ENCODE data around the gene CENPP. TPM values are rescaled to one million over a fixed set of nuclear protein-coding genes. Genes with fewer than 3 reads are reported as not detected.

The CENPP gene
- total RNA-seq, 4 donors from 2014 or later, result 0.98 to 7.9 (median 5.4) TPM

GRCh38 chr9:92637326-92637725 lies 311.6 kb downstream of the CENPP start:
- TF ChIP-seq, protein P1, sequence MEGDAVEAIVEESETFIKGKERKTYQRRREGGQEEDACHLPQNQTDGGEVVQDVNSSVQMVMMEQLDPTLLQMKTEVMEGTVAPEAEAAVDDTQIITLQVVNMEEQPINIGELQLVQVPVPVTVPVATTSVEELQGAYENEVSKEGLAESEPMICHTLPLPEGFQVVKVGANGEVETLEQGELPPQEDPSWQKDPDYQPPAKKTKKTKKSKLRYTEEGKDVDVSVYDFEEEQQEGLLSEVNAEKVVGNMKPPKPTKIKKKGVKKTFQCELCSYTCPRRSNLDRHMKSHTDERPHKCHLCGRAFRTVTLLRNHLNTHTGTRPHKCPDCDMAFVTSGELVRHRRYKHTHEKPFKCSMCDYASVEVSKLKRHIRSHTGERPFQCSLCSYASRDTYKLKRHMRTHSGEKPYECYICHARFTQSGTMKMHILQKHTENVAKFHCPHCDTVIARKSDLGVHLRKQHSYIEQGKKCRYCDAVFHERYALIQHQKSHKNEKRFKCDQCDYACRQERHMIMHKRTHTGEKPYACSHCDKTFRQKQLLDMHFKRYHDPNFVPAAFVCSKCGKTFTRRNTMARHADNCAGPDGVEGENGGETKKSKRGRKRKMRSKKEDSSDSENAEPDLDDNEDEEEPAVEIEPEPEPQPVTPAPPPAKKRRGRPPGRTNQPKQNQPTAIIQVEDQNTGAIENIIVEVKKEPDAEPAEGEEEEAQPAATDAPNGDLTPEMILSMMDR (IDR thresholded peaks at IDR 0.05; ENCODE audit: low read depth), result no peak

DNA sequence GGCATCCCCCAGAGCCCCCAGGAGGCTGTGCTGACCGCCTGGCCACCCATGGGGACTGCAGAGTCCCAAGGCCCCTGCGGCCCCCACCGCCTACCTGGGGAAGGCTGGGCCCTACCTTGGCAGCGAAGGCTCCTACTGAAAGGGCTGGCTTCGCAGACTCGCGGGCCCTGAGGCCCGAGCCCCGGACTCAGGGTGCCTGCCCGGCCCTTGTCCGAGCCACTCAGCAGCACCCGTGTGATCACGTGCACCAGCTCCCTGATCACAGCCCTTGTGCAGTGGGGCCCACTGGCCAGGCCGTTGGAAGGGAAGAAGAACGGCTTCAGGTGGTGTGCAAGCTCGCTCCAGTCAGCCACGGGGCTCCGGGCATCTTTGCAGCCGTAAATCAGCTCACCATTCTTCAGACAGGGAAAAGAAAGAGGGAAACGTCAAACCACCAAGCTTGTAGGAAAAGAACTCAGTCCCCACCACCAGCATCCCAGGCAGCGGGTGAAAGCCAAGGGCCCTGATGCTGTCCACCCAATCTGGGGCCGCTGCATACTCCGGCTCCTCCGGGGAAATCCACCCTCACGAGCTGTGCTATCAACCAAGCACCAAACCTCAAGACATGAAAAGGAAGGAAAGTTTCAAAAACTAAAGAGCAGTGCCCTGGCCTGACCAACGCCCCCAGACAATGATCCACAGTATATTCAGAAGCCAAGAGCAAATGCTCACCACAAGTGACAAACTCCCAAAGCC lies 312.3 kb downstream of the CENPP start:
- TF ChIP-seq, protein P1 (IDR thresholded peaks at IDR 0.05; ENCODE audit: low read depth), result no peak

- TF ChIP-seq, protein P1 (IDR thresholded peaks at IDR 0.05; ENCODE audit: low read depth), result no peak
These were observed 312.9 kb downstream of the CENPP start for GRCh38 chr9:92638621-92639101.

DNA sequence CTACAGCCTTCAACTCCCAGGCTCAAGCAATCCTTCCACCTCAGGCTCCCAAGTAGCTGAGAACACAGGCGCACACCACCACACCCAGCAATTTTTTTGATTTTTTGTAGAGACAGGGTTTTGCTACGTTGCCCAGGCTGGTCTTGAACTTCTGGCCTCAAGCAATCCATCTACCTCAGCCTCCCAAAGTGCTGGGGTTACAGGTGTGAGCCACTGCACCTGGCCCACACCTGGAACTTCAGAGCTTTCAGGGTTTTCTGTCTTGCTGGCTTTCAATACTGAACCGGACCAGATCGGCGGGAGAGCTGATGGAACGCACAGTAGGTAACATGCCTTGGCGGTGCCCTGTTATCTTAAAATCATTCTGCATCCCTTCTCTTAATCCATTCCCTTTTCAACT lies 313.4 kb downstream of the CENPP start:
- TF ChIP-seq, protein P1 (IDR thresholded peaks at IDR 0.05; ENCODE audit: low read depth), result no peak

DNA sequence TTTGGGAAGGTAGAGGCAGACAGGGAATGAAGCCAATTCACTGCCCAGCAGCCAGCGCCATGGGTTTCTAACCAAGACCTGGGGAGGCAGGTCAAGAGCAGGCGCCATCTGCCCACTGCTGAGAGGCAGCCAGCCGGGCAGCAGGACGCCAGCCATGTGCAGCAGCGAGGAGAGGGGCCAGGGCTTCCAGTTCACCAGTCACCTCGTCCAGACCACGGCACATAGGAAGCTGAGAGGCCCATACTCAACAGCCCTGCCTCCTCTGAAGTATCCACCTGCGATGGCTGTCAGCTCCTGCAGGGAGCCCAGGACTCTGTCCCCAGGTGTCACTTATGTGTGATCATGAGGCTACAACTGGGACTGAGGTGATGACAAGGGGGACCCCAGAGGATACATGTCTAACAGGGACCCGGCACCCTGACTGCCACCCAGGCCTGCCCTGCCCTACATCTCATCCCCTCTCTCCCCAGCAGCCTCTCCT lies 314.1 kb downstream of the CENPP start:
- TF ChIP-seq, protein P1 (IDR thresholded peaks at IDR 0.05; ENCODE audit: low read depth), result no peak

DNA sequence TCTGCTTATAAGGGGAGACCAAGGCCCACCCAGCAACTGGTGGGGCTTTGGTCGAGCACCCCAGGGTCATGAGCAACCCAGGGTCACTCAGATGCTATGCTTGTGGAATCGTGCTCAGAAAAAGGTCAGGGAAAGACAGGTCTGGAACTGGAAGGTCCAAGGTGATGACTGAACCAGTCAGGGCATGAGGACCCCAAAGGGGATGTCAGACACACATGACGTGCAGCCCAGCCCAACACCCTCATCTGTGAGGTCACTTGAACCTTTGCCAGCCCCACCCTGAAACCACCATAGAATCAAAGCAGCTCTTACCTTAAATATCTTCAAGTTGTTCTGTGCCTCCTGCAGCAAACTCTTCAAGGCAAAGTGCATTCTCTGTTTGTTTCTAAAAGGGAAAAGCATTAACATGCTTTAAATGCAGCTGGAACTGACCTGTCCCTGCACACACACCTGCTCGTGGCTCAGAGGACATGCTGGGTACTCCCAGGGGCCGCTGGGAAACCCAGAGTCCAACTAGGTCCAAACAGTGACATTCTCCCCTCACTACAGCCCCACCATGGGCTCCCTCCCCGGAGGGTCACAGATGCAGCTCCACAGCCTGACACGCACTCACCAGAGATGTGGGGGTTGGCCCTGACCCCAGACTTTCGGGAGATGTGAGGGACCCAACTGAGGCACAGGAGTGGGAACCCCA lies 314.8 kb downstream of the CENPP start:
- TF ChIP-seq, protein P1 (IDR thresholded peaks at IDR 0.05; ENCODE audit: low read depth), result no peak

DNA sequence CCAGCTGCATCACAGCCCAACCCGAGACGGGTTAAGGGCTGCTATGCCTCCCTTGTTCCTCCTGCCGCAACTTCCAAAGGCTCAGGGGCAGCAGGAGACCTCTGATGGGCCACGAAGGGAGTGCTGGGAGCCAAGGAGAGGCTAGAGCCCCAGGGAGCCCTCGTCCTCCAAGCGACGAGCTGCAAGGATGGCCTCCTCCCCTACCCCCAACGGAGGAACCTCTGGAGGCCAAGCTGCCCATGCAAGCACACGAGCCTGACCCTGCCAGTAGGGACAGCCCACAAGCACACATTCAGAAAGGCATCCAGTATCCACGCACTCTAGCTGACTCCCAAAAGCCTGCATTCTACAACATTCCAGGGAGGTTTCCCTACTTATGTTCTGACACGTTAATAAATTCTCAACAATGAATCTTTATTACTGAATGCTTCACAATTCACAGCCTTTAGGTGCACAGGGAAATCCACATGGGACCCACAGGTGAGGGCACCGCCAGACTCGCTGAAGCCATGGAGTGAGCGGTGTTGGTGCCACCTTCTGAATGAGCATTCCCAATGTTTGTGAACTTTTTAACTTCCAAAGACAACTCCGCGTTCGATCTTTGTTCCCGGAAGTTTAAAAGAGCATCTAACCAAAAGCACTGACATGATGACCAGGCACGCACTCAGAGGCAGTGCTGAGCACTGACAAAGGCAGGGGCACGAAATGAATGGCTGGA lies 315.5 kb downstream of the CENPP start:
- TF ChIP-seq, protein P1 (IDR thresholded peaks at IDR 0.05; ENCODE audit: low read depth), result no peak
